HepG2 (cell line): ENCODE measurements around the gene CACNA1C. TPM values are rescaled to one million over a fixed set of nuclear protein-coding genes. Genes with fewer than 3 reads are reported as not detected.

Experiments used
- ATAC-seq: fragments of 200-7000 bp; cut with Tn5 transposase; 3 replicates; pipeline ENCODE4 v1.9.1; 2020; ENCODE audit warnings: mild to moderate bottlenecking, moderate library complexity
- BruUV-seq: library from RNA; stranded (reverse); fragments of 400-500 nt; replicated peaks from 2 replicates; lab custom pipeline; 2021; lab: Mats Ljungman, UMichigan
- CTCF ChIA-PET: fragments of 300-600 bp; formaldehyde crosslinking; extraction: SDS; loops from one replicate; lab custom pipeline; 2021; ENCODE audit warnings: low total read pairs, inconsistent platforms, low intra/inter-chr PET ratio; lab: Yijun Ruan, JAX
- POLR2A ChIA-PET: fragments of 350-600 bp; sonication (Branson Sonifier 250); formaldehyde crosslinking; loops from one replicate; lab custom pipeline; 2020; ENCODE audit warnings: antibody characterized with exemption, inconsistent platforms; lab: Yijun Ruan, JAX
- DNase-seq: peaks from one replicate; pipeline ENCODE4 v3.0.0-alpha.2; 2015; ENCODE audit warnings: low spot score
- FAIRE-seq: peaks from 3 replicates; lab custom pipeline; 2011; peaks lifted over from hg19 to GRCh38; lab: Jason Lieb, UNC
- H2AFZ ChIP-seq: one replicate; pipeline ENCODE4 v1.6.1; 2011; ENCODE audit warnings: low read length, inconsistent platforms
- H3K27ac ChIP-seq: fragments of 300-600 bp; 3 replicates; pipeline ENCODE4 v1.8.0; 2011; ENCODE audit warnings: mixed run types, mild to moderate bottlenecking, mixed read lengths, low read length, inconsistent platforms; ENCODE audit not compliant: insufficient read depth; ENCODE audit errors: extremely low read length
- H3K27me3 ChIP-seq, 2 experiments: fragments of 200-600 bp in 1 of 2; 2 replicates in 1 of 2; 3 replicates in 1 of 2; pipeline versions ENCODE4 v1.6.0 to v1.8.0; 2011; ENCODE audit warnings: low read length in 2 of 2, mild to moderate bottlenecking in 2 of 2, moderate library complexity in 2 of 2, inconsistent platforms in 1 of 2; ENCODE audit not compliant: insufficient read depth in 2 of 2, control insufficient read depth in 1 of 2
- H3K36me3 ChIP-seq, 2 experiments: fragments of 200-600 bp in 1 of 2; replicated peaks in 1 of 2; 2 replicates in 1 of 2; 3 replicates in 1 of 2; pipeline versions ENCODE4 v1.5.1 to v1.8.0; 2011; ENCODE audit warnings: low read length in 2 of 2, inconsistent platforms in 1 of 2; ENCODE audit not compliant: insufficient read depth in 2 of 2, control insufficient read depth in 1 of 2
- H3K4me1 ChIP-seq: 2 replicates; pipeline ENCODE4 v1.5.1; 2012; ENCODE audit warnings: low read length, inconsistent platforms; ENCODE audit not compliant: insufficient read depth
- H3K4me2 ChIP-seq: 2 replicates; pipeline ENCODE4 v1.6.0; 2011; ENCODE audit warnings: low read depth, low read length, inconsistent platforms
- H3K4me3 ChIP-seq, 3 experiments: fragments of 200-600 bp in 1 of 3; sonication (generic), shearing (Covaris generic) in 1 of 3; replicated peaks in 1 of 3; 2 replicates each; pipeline ENCODE4 v1.5.1; 2011 to 2016; ENCODE audit warnings: low read length in 3 of 3, inconsistent platforms in 2 of 3, low read depth in 2 of 3, mild to moderate bottlenecking in 2 of 3, control low read depth in 1 of 3, mixed read lengths in 1 of 3; ENCODE audit not compliant: insufficient read depth in 1 of 3
- H3K79me2 ChIP-seq: one replicate; pipeline ENCODE4 v1.6.1; 2011; ENCODE audit warnings: low read length, inconsistent platforms; ENCODE audit not compliant: insufficient read depth
- H3K9ac ChIP-seq: 2 replicates; pipeline ENCODE4 v1.6.0; 2011; ENCODE audit warnings: mild to moderate bottlenecking, low read depth, low read length, inconsistent platforms; ENCODE audit not compliant: insufficient read depth
- H3K9me3 ChIP-seq: 2 replicates; pipeline ENCODE4 v1.5.1; 2012; ENCODE audit warnings: mild to moderate bottlenecking, low read length
- H4K20me1 ChIP-seq: 2 replicates; pipeline ENCODE4 v1.6.0; 2011; ENCODE audit warnings: inconsistent platforms, mild to moderate bottlenecking, low read length, moderate library complexity; ENCODE audit not compliant: insufficient read depth
- DMAP1 ChIP-seq: IDR thresholded peaks from 2 replicates; pipeline ENCODE4 v1.6.1; 2016
- HNRNPK ChIP-seq: fragments of 200-400 bp; formaldehyde crosslinking; IDR thresholded peaks from 2 replicates; pipeline ENCODE4 v1.6.1; 2018; ENCODE audit warnings: low read length, low read depth, moderate library complexity, mild to moderate bottlenecking; ENCODE audit not compliant: poor library complexity, severe bottlenecking
- JDP2 ChIP-seq: sonication (generic); formaldehyde crosslinking; IDR thresholded peaks from 2 replicates; pipeline ENCODE4 v1.8.1; 2022; ENCODE audit warnings: missing genetic modification reagents, borderline replicate concordance
- KDM1A ChIP-seq: IDR thresholded peaks from 2 replicates; pipeline ENCODE4 v1.6.1; 2016; ENCODE audit warnings: missing compliant biosample characterization
- PAF1 ChIP-seq: IDR thresholded peaks from 2 replicates; pipeline ENCODE4 v1.6.1; 2016; ENCODE audit warnings: missing genetic modification reagents, missing compliant biosample characterization
- PCBP1 ChIP-seq: fragments of 200-400 bp; formaldehyde crosslinking; IDR thresholded peaks from 2 replicates; pipeline ENCODE4 v1.6.1; 2017; ENCODE audit warnings: mild to moderate bottlenecking, low read depth, low read length, borderline replicate concordance
- RNF2 ChIP-seq: fragments of 450-650 bp; conservative IDR thresholded peaks from 2 replicates; pipeline ENCODE4 v1.6.1; 2016; ENCODE audit warnings: low read depth
- ZC3H4 ChIP-seq: sonication (generic); formaldehyde crosslinking; IDR thresholded peaks from 2 replicates; pipeline ENCODE4 v1.4.0; 2020; ENCODE audit warnings: missing genetic modification reagents, borderline replicate concordance
- ZNF530 ChIP-seq: sonication (generic); formaldehyde crosslinking; IDR thresholded peaks from 2 replicates; pipeline ENCODE4 v1.5.0; 2020; ENCODE audit warnings: low read depth, mild to moderate bottlenecking, missing genetic modification reagents
- ZNF552 ChIP-seq: sonication (generic); formaldehyde crosslinking; IDR thresholded peaks from 2 replicates; pipeline ENCODE4 v1.9.0; 2022; ENCODE audit warnings: missing genetic modification reagents, mild to moderate bottlenecking, borderline replicate concordance
- WGBS: methylation state at CpG from one replicate; pipeline ENCODE4 v1.1.6; 2017; ENCODE audit warnings: low lambda C conversion rate; 5-methylcytosine and 5-hydroxymethylcytosine counted together
- in situ Hi-C: cut with HindIII; loops from 2 replicates; pipeline ENCODE4 v1.10.0; 2017; ENCODE audit warnings: low pct_unique_long_range_greater_than_20kb; ENCODE audit not compliant: extremely low pct_ligation_motif_present
- intact Hi-C: fragments of 100-400 bp; cut with micrococcal nuclease; formaldehyde crosslinking; loops from one replicate; pipeline ENCODE4 v1.10.0; 2022; ENCODE audit not compliant: unreplicated experiment
- polyA plus RNA-seq, 8 experiments: library from polyadenylated mRNA; depleted of rRNA in 3 of 8; stranded (reverse) in 7 of 8; unstranded in 1 of 8; fragments of >200 nt; fragmentation: Illumina TruSeq in 4 of 8; extraction: Trizol in 4 of 8; gene quantifications; 2 replicates each; pipeline versions ENCODE4 v1.2.1 to v1.2.3, GENCODE V29; 2011 to 2016; ENCODE audit warnings: low read depth in 4 of 8, missing spikeins in 1 of 8, mixed read lengths in 1 of 8; ENCODE audit not compliant: insufficient read depth in 1 of 8
- total RNA-seq, 5 experiments: library from RNA; depleted of rRNA; stranded (reverse); fragments of >200 nt; fragmentation: Illumina TruSeq; extraction: Trizol; gene quantifications; 2 replicates each; pipeline ENCODE4 v1.2.3, GENCODE V29; 2016; ENCODE audit warnings: low read depth in 1 of 5
- TF ChIP-seq, protein P1 (sequence below): sonication (generic); formaldehyde crosslinking; IDR thresholded peaks from 2 replicates; pipeline ENCODE4 v1.4.0; 2020; ENCODE audit warnings: missing genetic modification reagents
- TF ChIP-seq, protein P2 (sequence below): IDR thresholded peaks from 2 replicates; pipeline ENCODE4 v1.6.1; 2016; ENCODE audit warnings: missing genetic modification reagents, missing compliant biosample characterization

Gene CACNA1C
- total and polyA plus RNA-seq, 2 of the 13 experiments (the other 11 are each of a cell fraction or from before 2014, with no cell fraction given) = not detected

GRCh38 chr12:2745655-2746054 is 692.9 kb downstream of the CACNA1C start:
- Histone ChIP-seq H4K20me1 (no peaks in the 10 kb centered on the region), H3K27me3 (peaks cover 0 to 5% of the 10 kb centered on the region in 2 experiments; a peak in 1 of 5 replicates), H3K36me3 (no peaks in the 10 kb centered on the region), H3K9me3 (no peaks in the 10 kb centered on the region), H2AFZ (no peak overlapping the region), H3K79me2 (no peaks in the 10 kb centered on the region), H3K4me1 (no peaks in the 10 kb centered on the region), H3K9ac (no peak overlapping the region), H3K27ac (no peak overlapping the region), H3K4me3 (no peak overlapping the region), H3K4me2 (no peak overlapping the region)
- no peak for ATAC-seq
- intact Hi-C loops = no loop called here
- TF ChIP-seq, protein P1, sequence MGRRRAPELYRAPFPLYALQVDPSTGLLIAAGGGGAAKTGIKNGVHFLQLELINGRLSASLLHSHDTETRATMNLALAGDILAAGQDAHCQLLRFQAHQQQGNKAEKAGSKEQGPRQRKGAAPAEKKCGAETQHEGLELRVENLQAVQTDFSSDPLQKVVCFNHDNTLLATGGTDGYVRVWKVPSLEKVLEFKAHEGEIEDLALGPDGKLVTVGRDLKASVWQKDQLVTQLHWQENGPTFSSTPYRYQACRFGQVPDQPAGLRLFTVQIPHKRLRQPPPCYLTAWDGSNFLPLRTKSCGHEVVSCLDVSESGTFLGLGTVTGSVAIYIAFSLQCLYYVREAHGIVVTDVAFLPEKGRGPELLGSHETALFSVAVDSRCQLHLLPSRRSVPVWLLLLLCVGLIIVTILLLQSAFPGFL (CRISPR knock-in tag) = no peak
- peak; percentile 64; the same call in 1 of the 2 replicates for TF ChIP-seq PCBP1
- no peak for TF ChIP-seq ZC3H4
- no peak for TF ChIP-seq ZNF552 (CRISPR knock-in tag)
- TF ChIP-seq KDM1A = no peak
- peak; percentile 95 for TF ChIP-seq HNRNPK
- TF ChIP-seq RNF2 = no peak
- TF ChIP-seq JDP2 (CRISPR knock-in tag) = no peak
- no peak for TF ChIP-seq ZNF530
- TF ChIP-seq PAF1 (CRISPR knock-in tag) = no peak
- TF ChIP-seq DMAP1 (CRISPR knock-in tag) = no peak
- TF ChIP-seq, protein P2, sequence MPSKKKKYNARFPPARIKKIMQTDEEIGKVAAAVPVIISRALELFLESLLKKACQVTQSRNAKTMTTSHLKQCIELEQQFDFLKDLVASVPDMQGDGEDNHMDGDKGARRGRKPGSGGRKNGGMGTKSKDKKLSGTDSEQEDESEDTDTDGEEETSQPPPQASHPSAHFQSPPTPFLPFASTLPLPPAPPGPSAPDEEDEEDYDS = no peak
- POLR2A ChIA-PET = no interaction called here
- in situ Hi-C loops = no loop called here
- FAIRE-seq = no peak
- BruUV-seq = no TSS peak
- CTCF ChIA-PET = no interaction called here
- 1% methylated on average over 2 of the region's 2 CpGs for WGBS
- DNase-seq = no peak

Other genes starting within 250 kb of the CACNA1C start
- gene LRTM2, start 232.4 kb upstream of the CACNA1C start, total RNA-seq (2016; rRNA removed; fragmentation: Illumina TruSeq; extraction: Trizol) = not detected in 2 replicates
- gene LRTM2, start 232.4 kb upstream of the CACNA1C start, polyA plus RNA-seq (2011; rRNA removed) = 0.09 and 0.17 TPM in 2 replicates
- gene CACNA2D4, start 134.3 kb upstream of the CACNA1C start, total RNA-seq (2016; rRNA removed; fragmentation: Illumina TruSeq; extraction: Trizol) = 7.2 and 14.2 TPM in 2 replicates
- 136 and 160 TPM in 2 replicates for gene CACNA2D4, start 134.3 kb upstream of the CACNA1C start, polyA plus RNA-seq (2011; rRNA removed)
- gene DCP1B, start 48.5 kb upstream of the CACNA1C start, total RNA-seq (2016; rRNA removed; fragmentation: Illumina TruSeq; extraction: Trizol) = 11.4 and 12.4 TPM in 2 replicates
- gene DCP1B, start 48.5 kb upstream of the CACNA1C start, polyA plus RNA-seq (2011; rRNA removed) = 25.3 and 27.2 TPM in 2 replicates